SK-N-MC (cell line): ENCODE measurements around the gene TMEM123.

Experiments
- DNase-seq: peaks from one replicate; pipeline ENCODE4 v3.0.0-alpha.2; 2011; ENCODE audit warnings: low read depth, low spot score
- H3K27ac ChIP-seq: fragments of 200-600 bp; sonication (generic); 2 replicates; pipeline ENCODE4 v1.5.1; 2016; ENCODE audit warnings: mixed run types
- H3K36me3 ChIP-seq: fragments of 200-600 bp; sonication (generic); 2 replicates; pipeline ENCODE4 v1.6.1; 2017; ENCODE audit warnings: antibody characterized with exemption, low read length, mixed read lengths; ENCODE audit not compliant: insufficient read depth
- H3K4me3 ChIP-seq: fragments of 200-600 bp; sonication (generic); 2 replicates; pipeline ENCODE4 v1.5.1; 2016
- H3K9ac ChIP-seq: fragments of 200-600 bp; sonication (generic); 2 replicates; pipeline ENCODE4 v1.8.0; 2017; ENCODE audit warnings: mixed run types, mixed read lengths; ENCODE audit not compliant: insufficient read length
- H3K9me3 ChIP-seq: fragments of 200-600 bp; sonication (generic); 2 replicates; pipeline ENCODE4 v1.6.1; 2017; ENCODE audit warnings: low read depth, mild to moderate bottlenecking, antibody characterized with exemption, low read length, moderate library complexity, mixed read lengths
- EZH2 ChIP-seq: fragments of 200-600 bp; sonication (generic); IDR thresholded peaks from one replicate; pipeline ENCODE4 v1.6.1; 2017; ENCODE audit warnings: antibody characterized with exemption
- FOXP2 ChIP-seq: optimal IDR thresholded peaks from 2 replicates; pipeline ENCODE3; 2011; ENCODE audit warnings: mild to moderate bottlenecking, moderate library complexity; ENCODE audit not compliant: insufficient read depth; ENCODE audit errors: extremely low read length, control extremely low read depth
- POLR2AphosphoS5 ChIP-seq: IDR thresholded peaks from 2 replicates; pipeline ENCODE4 v1.6.1; 2012; ENCODE audit warnings: mild to moderate bottlenecking, low read depth, low read length, borderline replicate concordance

Gene TMEM123

DNA sequence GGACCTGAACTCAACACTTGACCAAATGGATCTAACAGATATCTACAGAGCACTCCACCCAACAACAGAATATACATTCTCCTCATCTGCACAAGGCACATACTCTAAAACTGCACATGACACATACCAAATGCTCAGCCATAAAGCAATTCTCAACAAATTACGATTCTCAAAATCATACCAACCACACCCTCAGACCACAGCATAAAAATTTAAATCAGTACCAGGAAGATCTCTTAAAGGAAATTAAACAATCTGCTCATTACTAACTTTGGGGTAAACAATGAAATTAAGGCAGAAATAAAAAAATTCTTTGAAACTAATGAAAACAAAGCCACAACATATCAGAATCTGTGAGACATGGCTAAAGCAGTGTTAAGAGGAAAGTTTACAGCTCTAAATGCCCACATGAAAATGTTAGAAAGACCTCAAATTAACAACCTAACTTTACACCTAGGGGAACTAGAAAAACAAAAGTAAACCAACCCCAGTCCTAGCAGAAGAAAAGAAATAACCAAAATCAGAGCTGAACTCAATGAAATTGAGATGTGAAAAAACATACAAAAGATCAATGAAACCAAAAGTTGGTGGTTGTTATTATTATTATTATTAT is 37.2 kb downstream of the TMEM123 start:
- no peak for DNase-seq
- H3K9ac ChIP-seq, result no peak overlapping the region
- H3K36me3 ChIP-seq, result peaks cover 17% of the 10 kb centered on the region
- H3K4me3 ChIP-seq, result no peak overlapping the region
- no peak overlapping the region for H3K27ac ChIP-seq
- TF ChIP-seq FOXP2 (no peak), EZH2 (no peak), POLR2AphosphoS5 (no peak)
- peaks cover 6% of the 10 kb centered on the region; the same call in 1 of the 2 replicates for H3K9me3 ChIP-seq

DNA sequence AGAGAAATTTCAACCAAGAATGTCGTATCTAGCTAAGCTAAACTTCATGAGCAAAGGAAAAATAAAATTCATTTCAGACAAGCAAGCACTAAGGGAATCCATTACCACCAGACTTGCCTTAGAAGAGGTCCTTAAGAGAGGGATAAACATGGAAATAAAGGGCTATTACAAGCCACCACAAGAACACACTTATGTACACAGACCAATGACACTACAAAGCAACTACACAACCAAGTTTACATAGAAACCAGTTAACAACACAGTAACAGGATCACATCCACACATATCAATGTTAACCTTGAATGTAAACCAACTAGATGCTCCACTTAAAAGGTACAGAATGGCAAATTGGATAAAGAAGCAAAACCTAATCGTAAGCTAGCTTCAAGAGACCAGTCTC is 38.0 kb downstream of the TMEM123 start:
- no peak for DNase-seq
- TF ChIP-seq EZH2, result no peak
- no peak for TF ChIP-seq POLR2AphosphoS5
- TF ChIP-seq FOXP2, result no peak
- peaks cover 21% of the 10 kb centered on the region for H3K36me3 ChIP-seq

DNA sequence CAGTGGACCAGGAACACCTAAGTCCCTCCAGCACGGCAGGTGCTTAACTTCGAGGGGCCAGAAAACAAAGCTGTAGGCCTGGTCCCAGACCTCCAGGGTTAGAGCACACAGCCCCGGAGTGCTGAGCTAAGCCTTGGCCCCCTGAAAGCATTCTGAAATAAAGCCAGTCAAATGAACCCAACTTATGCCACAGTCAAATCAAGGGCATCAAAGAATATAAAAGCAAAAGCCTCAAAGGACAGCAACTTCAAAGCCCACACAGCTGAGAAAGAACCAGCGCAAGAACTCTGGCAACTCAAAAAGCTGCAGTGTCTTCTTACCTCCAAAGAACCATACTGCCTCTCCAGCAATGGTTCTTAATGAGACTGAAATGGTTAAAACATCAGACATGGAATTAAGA is 39.1 kb downstream of the TMEM123 start:
- no peak overlapping the region for H3K27ac ChIP-seq
- DNase-seq, result no peak
- no peak overlapping the region for H3K4me3 ChIP-seq
- TF ChIP-seq EZH2, result no peak
- TF ChIP-seq POLR2AphosphoS5, result no peak
- TF ChIP-seq FOXP2, result no peak
- H3K9ac ChIP-seq, result no peak overlapping the region
- peaks cover 6% of the 10 kb centered on the region; the same call in 1 of the 2 replicates for H3K9me3 ChIP-seq
- peaks cover 11% of the 10 kb centered on the region for H3K36me3 ChIP-seq

More for the DNA sequence above, 38.0 kb downstream of the TMEM123 start:
- Histone ChIP-seq H3K4me3 (no peak overlapping the region), H3K27ac (no peak overlapping the region), H3K9ac (no peak overlapping the region), H3K9me3 (peaks cover 6% of the 10 kb centered on the region; the same call in 1 of the 2 replicates)

DNA sequence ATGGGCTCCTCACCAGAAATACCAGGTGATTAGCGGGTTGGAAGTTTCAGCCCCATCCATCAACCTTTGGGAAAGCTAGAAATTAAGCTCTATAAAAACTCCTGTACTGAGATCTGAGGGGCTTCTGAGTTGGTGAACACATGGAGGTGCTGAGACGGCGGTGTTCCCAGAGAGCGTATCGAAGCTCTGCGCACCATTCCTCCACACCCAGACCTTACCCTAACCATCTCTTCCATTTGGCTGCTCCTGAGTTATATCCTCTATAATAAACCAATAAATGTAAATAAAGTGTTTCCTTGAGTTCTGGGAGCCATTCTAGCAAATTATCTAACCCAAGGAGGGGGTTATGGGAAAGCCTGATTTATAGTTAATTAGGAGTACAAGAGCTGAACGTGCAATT is 41.4 kb downstream of the TMEM123 start:
- no peak for DNase-seq
- no peak overlapping the region for H3K4me3 ChIP-seq
- TF ChIP-seq FOXP2, result no peak
- no peak for TF ChIP-seq EZH2
- TF ChIP-seq POLR2AphosphoS5, result no peak
- no peak overlapping the region for H3K9ac ChIP-seq
- no peaks in the 10 kb centered on the region for H3K9me3 ChIP-seq
- H3K27ac ChIP-seq, result no peak overlapping the region
- peaks cover 13% of the 10 kb centered on the region for H3K36me3 ChIP-seq

DNA sequence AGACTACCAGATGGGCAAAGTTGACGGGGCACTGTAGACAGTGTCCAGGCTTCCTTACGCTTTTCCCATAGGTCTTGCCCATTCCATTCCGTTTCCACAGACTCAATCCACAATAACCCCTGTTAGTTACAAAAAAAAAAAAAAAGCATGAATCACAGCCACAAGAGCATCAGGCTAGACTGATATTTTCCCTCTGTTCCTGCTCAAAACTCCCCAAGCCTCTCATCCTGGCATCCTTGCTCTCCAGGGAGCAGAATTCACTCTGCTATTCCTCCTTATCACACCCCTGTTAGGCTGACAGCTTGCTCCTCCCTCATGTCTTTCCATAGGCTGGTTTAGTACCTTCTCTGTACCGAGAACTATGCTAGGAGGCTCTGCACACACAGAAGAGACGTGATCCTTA is 42.2 kb downstream of the TMEM123 start:
- peaks cover 16% of the 10 kb centered on the region for H3K36me3 ChIP-seq
- no peak overlapping the region for H3K4me3 ChIP-seq
- TF ChIP-seq POLR2AphosphoS5 (no peak), EZH2 (no peak), FOXP2 (no peak)

DNA sequence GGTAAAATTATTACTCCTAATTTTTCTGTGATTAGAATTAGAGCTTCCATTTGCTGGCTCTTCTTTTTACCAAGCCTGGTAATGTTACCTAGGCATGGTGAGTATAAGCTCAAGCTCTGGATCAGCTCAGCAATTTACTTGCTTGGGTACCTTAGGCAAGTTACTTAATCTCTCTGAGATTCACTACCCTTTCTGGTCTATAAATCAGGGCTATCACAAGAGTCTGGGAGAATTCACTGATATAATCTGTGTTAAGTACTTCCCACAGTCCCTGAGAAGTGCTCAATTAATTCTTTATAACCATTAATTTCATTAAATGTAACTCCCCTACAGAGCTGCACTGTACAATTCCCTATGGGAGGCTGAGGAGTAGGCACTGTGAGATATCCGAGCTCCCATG is 44.2 kb downstream of the TMEM123 start:
- TF ChIP-seq POLR2AphosphoS5 (no peak), FOXP2 (no peak), EZH2 (no peak)

More for the DNA sequence above, 42.2 kb downstream of the TMEM123 start:
- no peak for DNase-seq
- Histone ChIP-seq H3K9me3 (no peaks in the 10 kb centered on the region), H3K9ac (no peak overlapping the region), H3K27ac (no peak overlapping the region)

DNA sequence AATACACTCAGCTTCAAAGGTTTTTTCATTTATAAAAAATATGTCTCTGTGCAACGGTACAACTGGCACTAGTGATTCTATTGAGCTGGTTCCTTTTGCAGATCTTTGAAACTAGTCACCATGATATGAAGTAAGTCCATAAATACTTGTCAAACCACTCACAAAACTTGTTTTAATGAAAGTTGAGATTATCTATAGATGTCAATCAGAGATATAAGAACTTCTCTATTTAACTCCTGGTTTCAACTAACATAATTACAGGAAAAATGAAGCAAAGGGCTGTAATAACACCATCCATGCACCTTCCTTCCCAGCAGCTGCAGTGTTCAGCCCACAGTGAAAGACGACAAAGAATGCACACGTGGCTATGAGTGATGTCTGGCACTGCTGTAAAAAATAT is 44.7 kb downstream of the TMEM123 start:
- H3K36me3 ChIP-seq, result peaks cover 16% of the 10 kb centered on the region
- H3K9ac ChIP-seq, result no peak overlapping the region
- H3K4me3 ChIP-seq, result no peak overlapping the region
- TF ChIP-seq FOXP2 (no peak), POLR2AphosphoS5 (no peak), EZH2 (no peak)
- DNase-seq, result no peak
- H3K9me3 ChIP-seq, result no peaks in the 10 kb centered on the region
- H3K27ac ChIP-seq, result no peak overlapping the region

More for the DNA sequence above, 44.2 kb downstream of the TMEM123 start:
- DNase-seq, result no peak
- no peak overlapping the region for H3K4me3 ChIP-seq
- H3K9me3 ChIP-seq, result no peaks in the 10 kb centered on the region
- no peak overlapping the region for H3K9ac ChIP-seq
- H3K27ac ChIP-seq, result no peak overlapping the region
- H3K36me3 ChIP-seq, result peaks cover 16% of the 10 kb centered on the region

DNA sequence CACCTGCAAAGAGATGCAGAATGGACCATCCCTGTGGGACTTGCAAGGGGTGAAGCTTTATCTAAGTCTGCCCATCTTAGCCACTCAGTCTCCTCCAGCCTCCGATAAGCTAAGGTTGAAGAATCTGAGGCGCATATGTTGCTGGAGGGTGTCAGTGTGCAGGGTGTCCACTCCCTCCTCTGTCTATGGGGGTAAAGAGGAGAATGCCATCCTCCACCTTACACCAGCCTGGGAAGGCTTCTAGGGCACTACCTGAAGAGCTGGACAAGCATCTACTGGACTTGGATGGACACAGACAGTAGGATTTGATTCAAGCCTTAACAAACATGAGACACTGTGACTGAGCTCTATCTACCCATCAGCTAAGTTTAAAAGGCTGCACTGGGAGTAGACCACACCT is 46.5 kb downstream of the TMEM123 start:
- no peak overlapping the region for H3K9ac ChIP-seq
- no peak overlapping the region for H3K27ac ChIP-seq
- no peaks in the 10 kb centered on the region for H3K9me3 ChIP-seq
- H3K4me3 ChIP-seq, result no peak overlapping the region
- DNase-seq, result no peak
- TF ChIP-seq EZH2 (no peak), POLR2AphosphoS5 (no peak), FOXP2 (no peak)
- peaks cover 27% of the 10 kb centered on the region for H3K36me3 ChIP-seq

DNA sequence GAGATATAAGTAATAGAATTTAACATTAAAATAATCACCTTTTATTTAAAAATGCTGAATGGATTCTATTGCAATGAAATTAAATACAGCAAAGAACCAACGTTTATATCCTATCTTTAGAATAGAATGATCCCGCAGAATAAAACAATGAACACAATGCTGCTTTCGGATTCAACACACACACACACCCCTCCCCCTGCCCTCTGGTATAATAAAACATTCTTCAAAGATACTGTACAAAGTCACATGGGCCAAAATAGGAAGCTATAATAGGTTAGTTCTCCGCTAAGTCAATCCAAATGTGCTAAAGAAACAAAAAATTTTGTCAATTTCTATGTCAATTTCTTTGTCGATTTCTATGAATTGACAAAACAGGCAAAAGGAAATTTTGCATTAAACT is 47.1 kb downstream of the TMEM123 start:
- Histone ChIP-seq H3K9me3 (no peaks in the 10 kb centered on the region), H3K27ac (no peak overlapping the region), H3K36me3 (peaks cover 32% of the 10 kb centered on the region), H3K4me3 (no peak overlapping the region), H3K9ac (no peak overlapping the region)
- TF ChIP-seq EZH2 (no peak), FOXP2 (no peak), POLR2AphosphoS5 (no peak)
- no peak for DNase-seq
